Measurements from ENCODE around the gene FAM168B. TPM values are rescaled to one million over a fixed set of nuclear protein-coding genes. Genes with fewer than 3 reads are reported as not detected.

The FAM168B gene
- total and polyA plus RNA-seq, 5 donors: 34.1 to 99.4 (median 86.9) TPM

DNA sequence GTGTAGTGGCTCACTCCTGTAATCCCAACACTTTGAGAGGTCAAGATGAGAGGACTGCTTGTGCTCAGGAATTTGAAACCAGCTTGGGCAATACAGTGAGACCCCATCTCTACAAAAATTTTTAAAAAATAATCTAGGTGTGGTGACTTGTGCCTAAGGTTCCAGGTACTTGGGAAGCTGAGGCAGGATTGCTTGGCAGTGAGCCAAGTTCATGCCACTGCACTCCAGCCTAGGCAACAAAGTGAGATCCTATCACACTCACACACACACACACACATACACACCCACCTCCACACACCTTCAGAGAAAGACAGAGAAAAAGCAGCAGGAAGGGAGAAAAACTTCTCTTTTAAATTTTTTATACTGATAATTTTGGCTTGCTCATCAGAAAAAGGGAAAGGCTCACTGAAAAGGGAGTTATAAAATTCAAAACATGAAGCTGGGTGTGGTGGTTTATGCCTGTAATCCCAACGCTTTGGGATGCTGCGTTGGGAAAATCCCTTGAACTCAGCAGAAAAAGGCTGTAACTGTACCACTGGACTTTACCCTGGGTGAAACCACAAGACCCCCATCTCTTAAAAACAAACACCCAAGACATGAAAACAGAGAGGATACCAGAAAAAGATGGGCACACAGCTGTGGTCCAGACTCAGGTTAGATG is 25.7 kb downstream of the FAM168B start:
- DNase-seq: no peak
- 54% methylated on average over 2 of the region's 2 CpGs for WGBS
- intact Hi-C loops (cut with DNase I): no loop called here

DNA sequence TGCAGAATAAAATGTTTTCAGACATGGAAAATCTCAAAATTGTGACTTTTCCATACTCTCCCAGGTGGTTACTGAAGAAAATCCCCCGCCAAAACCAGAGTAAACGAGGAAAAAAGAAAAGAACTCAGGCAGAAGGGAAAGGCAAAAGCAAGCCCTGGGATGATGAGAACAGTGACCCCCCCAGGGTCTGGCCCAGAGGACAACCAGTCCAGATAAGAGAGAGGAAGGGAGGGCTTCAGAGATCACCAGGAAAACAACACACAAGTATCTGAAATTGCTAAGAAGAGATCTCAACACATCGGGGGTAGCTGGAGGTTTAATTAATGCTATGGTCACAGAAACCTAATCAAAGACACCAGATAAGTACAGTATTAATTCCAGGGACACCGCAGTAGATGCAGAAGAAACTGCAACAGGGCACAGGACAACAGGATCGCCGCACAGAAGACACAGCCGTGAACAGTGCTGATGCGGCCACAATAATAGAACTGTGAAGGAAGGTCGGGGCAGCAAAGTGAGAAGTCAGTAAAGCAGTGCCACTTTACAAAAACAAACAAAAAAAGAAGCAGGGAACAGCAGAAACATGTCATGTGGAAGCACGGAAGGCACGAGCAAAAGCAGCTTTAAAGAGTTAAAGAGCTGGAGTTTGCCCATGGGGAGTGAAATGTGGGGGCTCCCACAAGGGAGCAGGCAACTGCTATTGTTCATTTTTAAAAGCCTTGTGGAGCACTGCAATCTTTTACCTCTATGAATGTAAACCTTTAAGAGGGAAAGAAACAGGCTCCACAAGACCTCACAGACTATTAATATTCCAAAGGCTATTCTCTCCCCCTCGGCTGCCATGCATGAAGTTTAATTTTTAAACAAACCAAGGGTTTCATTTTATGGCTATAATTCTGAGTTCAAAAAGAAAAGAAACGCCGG is 28.4 kb downstream of the FAM168B start:
- DNase-seq (peak in 1 of 3 donors; percentile 20), ATAC-seq (peak in 1 of 2 donors; percentile 35)
- Histone ChIP-seq H3K4me3 (ENCODE audit: low read length) (no peak overlapping the region), H3K9me3 (ENCODE audit: control insufficient read depth, low read length) (no peaks in the 10 kb centered on the region), H3K27me3 (ENCODE audit: control insufficient read depth, insufficient read depth) (no peaks in the 10 kb centered on the region), H3K27ac (ENCODE audit: low read length) (no peak overlapping the region), H3K4me1 (ENCODE audit: control insufficient read depth, insufficient read depth, low read length) (peaks cover 5% of the 10 kb centered on the region)
- intact Hi-C loops (cut with DNase I): no loop called here
- WGBS: 58% methylated on average over 14 of the region's 14 CpGs

More for the DNA sequence above, 25.7 kb downstream of the FAM168B start:
- H3K4me1 ChIP-seq (ENCODE audit: control insufficient read depth, insufficient read depth, low read length): peaks cover 5% of the 10 kb centered on the region
- H3K27me3 ChIP-seq (ENCODE audit: control insufficient read depth, insufficient read depth): no peaks in the 10 kb centered on the region
- H3K27ac ChIP-seq (ENCODE audit: low read length): no peak overlapping the region
- no peak overlapping the region for H3K4me3 ChIP-seq (ENCODE audit: low read length)
- no peaks in the 10 kb centered on the region for H3K9me3 ChIP-seq (ENCODE audit: control insufficient read depth, low read length)
- ATAC-seq: no peak

DNA sequence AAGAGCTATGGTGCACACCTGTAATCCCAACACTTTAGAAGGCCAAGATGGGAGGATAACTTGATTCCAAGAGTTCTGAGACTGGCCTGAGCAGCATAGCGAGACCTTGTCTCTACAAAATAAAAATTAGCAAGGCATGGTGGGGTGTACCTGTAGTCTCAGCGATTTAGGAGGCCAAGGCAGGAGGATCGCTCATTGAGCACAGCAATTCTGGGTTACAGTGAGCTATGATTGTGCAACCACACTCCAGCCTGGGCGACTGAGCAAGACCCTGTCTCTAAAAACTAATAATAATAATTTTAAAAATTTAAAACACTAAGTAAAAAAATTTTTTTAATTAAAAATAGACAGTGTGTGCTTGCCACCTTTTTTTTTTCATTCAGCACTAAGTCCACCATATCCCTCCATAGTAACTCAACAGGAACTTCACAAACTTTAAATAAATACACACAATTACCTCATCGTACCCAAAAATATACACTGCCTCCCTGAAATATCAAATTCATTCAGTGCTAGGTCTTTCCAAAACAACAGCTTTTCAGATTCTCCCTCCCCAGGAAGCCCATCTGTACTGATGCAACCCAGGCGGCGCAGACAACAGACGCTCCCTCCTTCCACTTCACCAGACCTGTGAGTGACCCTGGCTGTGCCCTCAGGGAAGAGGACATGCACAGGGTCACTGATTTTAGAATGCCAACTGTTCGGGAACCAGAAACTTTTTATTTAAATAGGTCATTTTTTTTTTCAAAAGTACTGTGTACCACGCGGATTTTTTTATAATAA is 29.6 kb downstream of the FAM168B start:
- ATAC-seq: no peak
- no peaks in the 10 kb centered on the region for H3K27me3 ChIP-seq (ENCODE audit: control insufficient read depth, insufficient read depth)

DNA sequence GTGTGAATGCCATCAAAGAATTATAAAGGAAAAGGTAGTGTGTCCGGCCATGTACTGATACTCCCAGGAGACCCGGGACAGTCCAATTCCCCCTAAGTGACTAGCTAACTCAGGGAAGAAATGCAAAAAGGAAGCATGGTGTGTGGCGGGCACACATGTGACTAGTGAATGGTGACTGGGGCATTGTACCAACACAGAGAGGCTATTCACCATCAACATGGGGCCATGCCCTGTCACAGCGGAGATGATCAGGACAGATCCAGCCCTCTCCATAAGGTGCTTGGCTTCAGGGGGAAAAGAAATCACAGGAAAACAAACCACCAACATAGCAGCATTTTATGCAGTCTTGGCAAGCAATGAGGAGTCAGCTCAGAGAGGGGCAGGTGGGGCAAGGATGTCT is 34.3 kb downstream of the FAM168B start:
- Histone ChIP-seq H3K9me3 (ENCODE audit: control insufficient read depth, low read length) (no peaks in the 10 kb centered on the region), H3K4me3 (ENCODE audit: low read length) (no peak overlapping the region), H3K4me1 (ENCODE audit: control insufficient read depth, insufficient read depth, low read length) (peaks cover 11% of the 10 kb centered on the region), H3K27me3 (ENCODE audit: control insufficient read depth, insufficient read depth) (no peaks in the 10 kb centered on the region), H3K27ac (ENCODE audit: low read length) (no peak overlapping the region)
- 87% methylated on average over 4 of the region's 4 CpGs for WGBS
- ATAC-seq (no peak), DNase-seq (peak in 1 of 3 donors; percentile 11)
- intact Hi-C loops (cut with DNase I): no loop called here

More for the DNA sequence above, 29.6 kb downstream of the FAM168B start:
- no peaks in the 10 kb centered on the region for H3K9me3 ChIP-seq (ENCODE audit: control insufficient read depth, low read length)
- 79% methylated on average over 11 of the region's 11 CpGs for WGBS
- no peak overlapping the region for H3K27ac ChIP-seq (ENCODE audit: low read length)
- peak in 1 of 3 donors; percentile 25 for DNase-seq
- intact Hi-C loops (cut with DNase I): no loop called here
- H3K4me3 ChIP-seq (ENCODE audit: low read length): no peak overlapping the region
- peaks cover 7% of the 10 kb centered on the region for H3K4me1 ChIP-seq (ENCODE audit: control insufficient read depth, insufficient read depth, low read length)

DNA sequence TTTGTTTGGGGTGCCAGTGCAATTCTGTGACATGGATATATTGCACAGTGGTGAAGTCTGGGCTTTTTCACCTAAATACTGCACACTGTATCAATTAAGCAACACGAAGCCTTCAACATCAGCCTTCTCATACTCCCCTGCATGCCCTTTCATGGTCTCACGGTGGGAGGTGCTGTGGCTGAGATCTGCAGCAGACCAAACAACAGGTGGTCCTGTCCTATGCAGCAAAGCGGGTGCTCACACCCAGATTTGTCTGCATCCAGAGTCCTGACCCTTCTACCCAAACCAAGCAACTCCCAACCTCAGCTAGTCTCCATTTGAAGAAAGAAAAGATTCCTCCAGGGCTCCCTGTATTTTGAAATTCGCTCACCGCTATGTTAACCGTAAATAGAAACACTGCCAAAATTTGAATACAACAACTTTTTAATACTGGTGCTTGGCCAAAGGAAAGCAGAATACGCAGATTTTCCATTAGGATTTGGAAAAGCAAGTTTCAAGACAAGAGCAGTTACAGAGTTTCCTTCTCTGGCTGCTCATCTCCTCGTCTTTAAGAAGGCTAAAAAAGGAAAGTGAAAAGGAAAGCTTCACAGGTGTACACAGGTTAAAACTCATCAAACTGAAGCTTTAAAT is 34.9 kb downstream of the FAM168B start:
- ATAC-seq (no peak), DNase-seq (no peak)
- no peaks in the 10 kb centered on the region for H3K9me3 ChIP-seq (ENCODE audit: control insufficient read depth, low read length)
- H3K27me3 ChIP-seq (ENCODE audit: control insufficient read depth, insufficient read depth): no peaks in the 10 kb centered on the region
- peaks cover 9% of the 10 kb centered on the region for H3K4me1 ChIP-seq (ENCODE audit: control insufficient read depth, insufficient read depth, low read length)
- 73% methylated on average over 8 of the region's 8 CpGs for WGBS
- no peak overlapping the region for H3K4me3 ChIP-seq (ENCODE audit: low read length)
- H3K27ac ChIP-seq (ENCODE audit: low read length): no peak overlapping the region
- intact Hi-C loops (cut with DNase I): no loop called here

DNA sequence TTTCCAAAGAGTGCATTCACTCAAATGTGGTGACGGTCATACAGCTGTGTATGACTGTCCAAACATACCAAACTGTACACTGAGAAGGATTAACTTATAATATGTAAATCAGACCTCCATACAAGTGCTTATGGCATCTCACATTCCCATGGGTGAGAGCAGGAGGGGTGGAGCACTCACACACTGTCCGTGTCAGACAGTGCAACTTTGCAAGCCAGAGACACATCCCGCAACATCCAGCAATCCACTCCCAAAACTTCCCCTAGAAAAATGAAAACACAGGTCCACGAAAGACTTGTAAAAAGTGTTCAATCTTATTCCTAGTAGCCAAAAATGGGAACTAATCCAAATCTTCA is 36.4 kb downstream of the FAM168B start:
- Histone ChIP-seq H3K27ac (ENCODE audit: low read length) (no peak overlapping the region), H3K4me1 (ENCODE audit: control insufficient read depth, insufficient read depth, low read length) (peaks cover 9% of the 10 kb centered on the region), H3K9me3 (ENCODE audit: control insufficient read depth, low read length) (no peaks in the 10 kb centered on the region), H3K27me3 (ENCODE audit: control insufficient read depth, insufficient read depth) (no peaks in the 10 kb centered on the region), H3K4me3 (ENCODE audit: low read length) (no peak overlapping the region)
- ATAC-seq (no peak), DNase-seq (no peak)
- 80% methylated on average over 4 of the region's 4 CpGs for WGBS
- intact Hi-C loops (cut with DNase I): no loop called here

DNA sequence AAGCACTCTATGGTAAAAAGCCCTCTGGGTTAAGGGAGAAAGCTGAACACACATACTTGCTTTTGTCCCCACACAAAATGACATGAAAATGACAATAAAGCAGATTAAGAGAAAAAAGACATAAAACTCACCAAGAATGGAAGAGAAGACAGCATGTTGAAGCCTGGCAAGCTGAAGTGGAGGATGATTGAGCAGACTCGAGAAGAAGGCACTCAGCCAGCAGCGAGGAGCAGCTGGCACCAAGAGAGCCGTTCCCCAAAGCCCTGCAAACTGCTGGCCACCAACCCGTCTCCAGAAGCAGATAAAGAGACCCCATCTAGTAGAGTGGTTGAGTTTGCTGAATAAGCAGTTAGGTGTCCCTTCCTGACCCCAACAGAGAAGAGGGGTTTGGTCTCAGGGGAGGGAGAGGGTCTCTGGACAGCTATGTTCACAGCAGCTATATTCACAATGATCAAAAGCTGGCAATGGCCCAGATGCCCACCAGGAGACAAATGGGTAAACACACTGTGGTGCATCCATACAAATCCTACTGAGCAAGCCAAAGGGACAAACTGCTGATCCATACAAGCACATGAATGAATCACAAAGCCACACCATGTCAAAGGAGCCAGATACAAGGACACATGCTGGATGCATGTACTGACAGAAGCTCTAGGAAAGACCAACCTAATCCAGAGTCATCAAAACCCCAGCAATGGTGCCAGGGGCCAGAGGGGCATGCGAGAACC is 36.9 kb downstream of the FAM168B start:
- Histone ChIP-seq H3K27ac (ENCODE audit: low read length) (peak overlapping the region; percentile 13), H3K4me1 (ENCODE audit: control insufficient read depth, insufficient read depth, low read length) (peaks cover 9% of the 10 kb centered on the region), H3K9me3 (ENCODE audit: control insufficient read depth, low read length) (no peaks in the 10 kb centered on the region), H3K27me3 (ENCODE audit: control insufficient read depth, insufficient read depth) (no peaks in the 10 kb centered on the region), H3K4me3 (ENCODE audit: low read length) (no peak overlapping the region)
- ATAC-seq (peak in 1 of 2 donors; percentile 22), DNase-seq (no peak)
- intact Hi-C loops (cut with DNase I): no loop called here
- WGBS: 52% methylated on average over 5 of the region's 5 CpGs

DNA sequence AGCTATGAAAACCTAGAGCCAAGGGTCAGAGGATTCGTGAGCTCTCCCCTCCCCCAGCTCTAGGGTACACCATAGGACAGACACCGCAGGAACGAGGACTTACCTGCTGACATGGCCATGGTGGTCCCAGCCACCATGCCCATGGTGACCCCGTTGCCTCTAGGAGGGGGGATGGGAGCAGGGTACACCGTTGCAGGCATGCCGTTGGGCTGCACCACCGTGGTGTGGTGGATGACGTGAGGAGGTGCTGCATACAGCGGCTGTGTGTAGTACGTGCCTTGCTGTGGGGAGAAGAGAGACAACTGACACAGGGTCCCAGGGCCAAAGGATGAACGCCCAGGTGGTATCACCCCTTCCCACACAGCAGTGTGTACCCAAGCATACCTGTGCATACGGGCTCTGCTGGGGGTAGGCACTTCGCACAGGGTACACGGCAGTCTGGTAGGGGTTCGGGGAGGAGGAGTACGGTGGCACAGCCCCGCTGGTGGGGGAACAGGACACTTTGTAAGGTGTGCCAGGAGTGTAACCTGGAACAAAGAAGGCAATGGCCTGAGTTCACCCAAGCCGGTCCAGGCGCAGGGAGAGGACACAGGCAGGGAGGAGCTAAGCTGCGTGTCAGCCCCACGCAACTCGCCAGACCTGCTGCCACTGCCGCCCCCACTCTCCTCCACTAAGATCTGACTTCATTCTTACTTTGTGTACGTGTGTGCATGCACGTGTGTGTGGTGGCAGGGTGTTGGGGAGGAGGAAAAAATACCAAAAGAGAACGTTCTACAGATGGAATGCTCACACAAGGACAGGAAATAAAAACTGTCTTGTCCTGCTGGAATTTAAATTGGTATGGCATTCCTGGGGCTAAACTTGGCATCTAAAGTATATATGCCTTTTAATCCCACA is 37.8 kb downstream of the FAM168B start:
- peaks cover 9% of the 10 kb centered on the region for H3K4me1 ChIP-seq (ENCODE audit: control insufficient read depth, insufficient read depth, low read length)
- peak; percentile 22 to 24 for ATAC-seq
- no peaks in the 10 kb centered on the region for H3K9me3 ChIP-seq (ENCODE audit: control insufficient read depth, low read length)
- DNase-seq: peak in 1 of 3 donors; percentile 35
- no peak overlapping the region for H3K27ac ChIP-seq (ENCODE audit: low read length)
- 90% methylated on average over 26 of the region's 26 CpGs for WGBS
- H3K27me3 ChIP-seq (ENCODE audit: control insufficient read depth, insufficient read depth): no peaks in the 10 kb centered on the region
- no peak overlapping the region for H3K4me3 ChIP-seq (ENCODE audit: low read length)
- intact Hi-C loops (cut with DNase I): no loop called here

DNA sequence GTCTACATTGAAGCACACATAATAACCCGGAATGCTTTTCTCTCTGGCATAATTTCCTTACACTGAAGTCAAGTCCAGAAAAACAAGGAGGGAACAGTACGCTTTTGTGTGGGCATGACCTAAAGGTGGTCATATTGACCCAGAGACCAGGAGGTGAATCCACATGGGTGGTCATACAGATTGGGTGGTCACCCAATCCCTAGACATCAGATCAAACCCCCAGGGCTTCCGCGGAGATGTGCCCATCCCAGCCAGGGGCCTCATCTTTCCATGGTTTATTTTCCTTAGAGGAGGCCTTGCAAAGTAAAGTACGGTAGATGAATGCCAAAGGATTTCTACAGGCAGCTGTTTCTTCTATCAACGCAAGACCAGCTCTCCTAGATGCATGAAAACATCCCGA is 38.8 kb downstream of the FAM168B start:
- H3K9me3 ChIP-seq (ENCODE audit: control insufficient read depth, low read length): no peaks in the 10 kb centered on the region
- no peaks in the 10 kb centered on the region for H3K27me3 ChIP-seq (ENCODE audit: control insufficient read depth, insufficient read depth)
- H3K27ac ChIP-seq (ENCODE audit: low read length): no peak overlapping the region
- ATAC-seq (no peak), DNase-seq (no peak)
- 94% methylated on average over 7 of the region's 7 CpGs for WGBS
- intact Hi-C loops (cut with DNase I): no loop called here
- H3K4me1 ChIP-seq (ENCODE audit: control insufficient read depth, insufficient read depth, low read length): peaks cover 9% of the 10 kb centered on the region
- no peak overlapping the region for H3K4me3 ChIP-seq (ENCODE audit: low read length)
